Measurements from ENCODE around the gene RPRD1B.

DNA sequence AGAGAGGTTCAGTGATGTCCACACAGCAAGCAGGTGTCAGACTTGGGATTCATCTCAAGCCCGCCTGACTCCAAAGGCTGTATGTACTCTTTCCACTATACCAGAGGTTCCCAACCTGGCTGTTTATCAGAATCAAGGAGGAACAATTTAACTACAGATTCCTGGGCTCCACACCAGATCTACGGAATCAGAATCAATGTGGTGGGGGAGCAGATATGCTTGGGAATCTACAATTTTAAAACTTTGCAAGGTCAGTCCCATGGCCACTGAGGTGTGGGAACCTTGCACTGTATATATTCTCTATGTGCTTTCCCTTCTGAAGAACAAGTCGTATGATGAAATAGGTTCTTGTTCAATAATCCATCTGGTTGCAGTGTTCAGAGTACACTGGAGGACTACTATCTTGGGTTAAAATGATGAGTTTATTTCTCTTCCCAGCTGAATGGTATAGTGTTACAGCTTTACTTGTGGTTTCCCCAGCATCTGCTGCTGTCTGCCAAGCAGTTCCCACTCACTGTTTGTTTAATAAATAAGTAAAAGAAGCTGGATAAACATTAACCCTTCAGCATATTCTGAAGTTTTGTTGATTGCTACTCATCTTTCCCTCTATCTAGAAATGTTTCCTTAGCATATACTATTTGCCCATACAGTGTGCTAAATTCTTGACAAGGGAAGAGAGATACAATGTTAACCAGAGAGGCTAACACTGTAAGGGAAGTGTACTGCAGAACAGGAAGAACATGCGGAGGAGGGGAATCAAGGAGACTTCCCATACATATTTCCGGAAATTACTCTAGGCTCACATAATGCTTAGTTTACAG lies 10.2 kb upstream of the RPRD1B start:
- TF ChIP-seq, protein P1, sequence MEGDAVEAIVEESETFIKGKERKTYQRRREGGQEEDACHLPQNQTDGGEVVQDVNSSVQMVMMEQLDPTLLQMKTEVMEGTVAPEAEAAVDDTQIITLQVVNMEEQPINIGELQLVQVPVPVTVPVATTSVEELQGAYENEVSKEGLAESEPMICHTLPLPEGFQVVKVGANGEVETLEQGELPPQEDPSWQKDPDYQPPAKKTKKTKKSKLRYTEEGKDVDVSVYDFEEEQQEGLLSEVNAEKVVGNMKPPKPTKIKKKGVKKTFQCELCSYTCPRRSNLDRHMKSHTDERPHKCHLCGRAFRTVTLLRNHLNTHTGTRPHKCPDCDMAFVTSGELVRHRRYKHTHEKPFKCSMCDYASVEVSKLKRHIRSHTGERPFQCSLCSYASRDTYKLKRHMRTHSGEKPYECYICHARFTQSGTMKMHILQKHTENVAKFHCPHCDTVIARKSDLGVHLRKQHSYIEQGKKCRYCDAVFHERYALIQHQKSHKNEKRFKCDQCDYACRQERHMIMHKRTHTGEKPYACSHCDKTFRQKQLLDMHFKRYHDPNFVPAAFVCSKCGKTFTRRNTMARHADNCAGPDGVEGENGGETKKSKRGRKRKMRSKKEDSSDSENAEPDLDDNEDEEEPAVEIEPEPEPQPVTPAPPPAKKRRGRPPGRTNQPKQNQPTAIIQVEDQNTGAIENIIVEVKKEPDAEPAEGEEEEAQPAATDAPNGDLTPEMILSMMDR (conservative IDR thresholded peaks at IDR 0.05; ENCODE audit: low read length), result no peak
- no peak for TF ChIP-seq EZH2phosphoT487 (IDR thresholded peaks at IDR 0.05; ENCODE audit: borderline replicate concordance)
